CD14-positive monocyte (primary cell): Measurements from ENCODE around the gene CLIC3. TPM values are rescaled to one million over a fixed set of nuclear protein-coding genes. Genes with fewer than 3 reads are reported as not detected.
A peak's percentile ranks its signal among the peaks of the same experiment; 100 is the strongest.

Experiments
- DNase-seq, 3 donors: peaks; one replicate each; pipeline ENCODE4 v3.0.0-alpha.2; 2011 to 2022
- H2AFZ ChIP-seq: 2 replicates; pipeline ENCODE4 v1.6.0; 2012; ENCODE audit warnings: mild to moderate bottlenecking, low read depth, low read length, inconsistent platforms; ENCODE audit not compliant: insufficient read depth, poor library complexity, severe bottlenecking
- H3K27ac ChIP-seq, 2 donors: 1 replicate in 1 of 2; 2 replicates in 1 of 2; pipeline ENCODE4 v1.5.1; 2012 to 2013; ENCODE audit warnings: low read length in 2 of 2, control low read depth in 1 of 2, inconsistent platforms in 1 of 2, low read depth in 1 of 2, mild to moderate bottlenecking in 1 of 2
- H3K27me3 ChIP-seq, 2 donors: one replicate each; pipeline versions ENCODE4 v1.6.0 to v1.6.1; 2011 to 2013; ENCODE audit warnings: low read length in 2 of 2; ENCODE audit not compliant: control insufficient read depth in 2 of 2, insufficient read depth in 2 of 2
- H3K36me3 ChIP-seq, 2 donors: replicated peaks in 1 of 2; 1 replicate in 1 of 2; 2 replicates in 1 of 2; pipeline versions ENCODE4 v1.5.1 to v1.6.1; 2012 to 2013; ENCODE audit warnings: low read length in 2 of 2, control low read depth in 1 of 2, inconsistent platforms in 1 of 2, mild to moderate bottlenecking in 1 of 2; ENCODE audit not compliant: insufficient read depth in 2 of 2, control insufficient read depth in 1 of 2
- H3K4me1 ChIP-seq, 2 donors: 1 replicate in 1 of 2; 2 replicates in 1 of 2; pipeline versions ENCODE4 v1.5.1 to v1.6.1; 2012 to 2013; ENCODE audit warnings: low read length in 2 of 2, control low read depth in 1 of 2, inconsistent platforms in 1 of 2, mild to moderate bottlenecking in 1 of 2, moderate library complexity in 1 of 2; ENCODE audit not compliant: insufficient read depth in 2 of 2, control insufficient read depth in 1 of 2
- H3K4me2 ChIP-seq: replicated peaks from 2 replicates; pipeline ENCODE3; 2012; ENCODE audit warnings: low read length, moderate library complexity, mild to moderate bottlenecking; ENCODE audit not compliant: poor library complexity, severe bottlenecking; ENCODE audit errors: extremely low read depth
- H3K4me3 ChIP-seq, 3 experiments: fragments of 200-600 bp in 1 of 3; sonication (generic) in 1 of 3; replicated peaks in 1 of 3; 1 replicate in 2 of 3; 2 replicates in 1 of 3; pipeline ENCODE4 v1.5.1; 2011 to 2013; ENCODE audit warnings: low read length in 3 of 3, mild to moderate bottlenecking in 3 of 3, control low read depth in 2 of 3, low read depth in 2 of 3, inconsistent platforms in 1 of 3, moderate library complexity in 1 of 3
- H3K79me2 ChIP-seq: 2 replicates; pipeline ENCODE4 v1.6.0; 2012; ENCODE audit warnings: mild to moderate bottlenecking, control low read depth, inconsistent platforms, low read length, moderate library complexity; ENCODE audit not compliant: insufficient read depth
- H3K9ac ChIP-seq: 2 replicates; pipeline ENCODE4 v1.6.0; 2017; ENCODE audit warnings: low read length, mild to moderate bottlenecking; ENCODE audit not compliant: insufficient read depth, poor library complexity, severe bottlenecking
- H3K9me3 ChIP-seq, 2 donors: replicated peaks in 1 of 2; 1 replicate in 1 of 2; 2 replicates in 1 of 2; pipeline versions ENCODE4 v1.5.1 to v1.6.1; 2012 to 2013; ENCODE audit warnings: low read length in 2 of 2, control low read depth in 1 of 2; ENCODE audit not compliant: control insufficient read depth in 1 of 2, insufficient read depth in 1 of 2
- H4K20me1 ChIP-seq: 2 replicates; pipeline ENCODE4 v1.6.0; 2012; ENCODE audit warnings: mild to moderate bottlenecking, low read length, control low read depth, moderate library complexity; ENCODE audit not compliant: insufficient read depth
- H3K27ac Mint-ChIP-seq, 7 donors: one replicate each; pipeline ENCODE4 v1.8.0; 2020; ENCODE audit warnings: mild to moderate bottlenecking in 7 of 7, mixed read lengths in 7 of 7, moderate library complexity in 6 of 7, inconsistent platforms in 2 of 7
- H3K27me3 Mint-ChIP-seq, 3 donors: one replicate each; pipeline ENCODE4 v1.8.0; 2021 to 2022; ENCODE audit warnings: low read depth in 3 of 3, mild to moderate bottlenecking in 3 of 3, mixed read lengths in 3 of 3, moderate library complexity in 3 of 3, inconsistent platforms in 1 of 3
- H3K36me3 Mint-ChIP-seq, 2 donors: one replicate each; pipeline ENCODE4 v1.8.0; 2020; ENCODE audit warnings: mixed read lengths in 2 of 2, inconsistent platforms in 1 of 2, mild to moderate bottlenecking in 1 of 2
- H3K4me1 Mint-ChIP-seq: one replicate; pipeline ENCODE4 v1.8.0; 2020; ENCODE audit warnings: mild to moderate bottlenecking, mixed read lengths
- H3K4me3 Mint-ChIP-seq, 2 donors: one replicate each; pipeline ENCODE4 v1.8.0; 2020; ENCODE audit warnings: mild to moderate bottlenecking in 2 of 2, mixed read lengths in 2 of 2, moderate library complexity in 1 of 2
- H3K9me3 Mint-ChIP-seq, 7 donors: one replicate each; pipeline ENCODE4 v1.8.0; 2020 to 2022; ENCODE audit warnings: mixed read lengths in 7 of 7, mild to moderate bottlenecking in 6 of 7, moderate library complexity in 6 of 7, inconsistent platforms in 2 of 7
- whole genome bisulfite sequencing: methylation state at CpG from one replicate; pipeline ENCODE4 v1.1.5; 2013; ENCODE audit warnings: missing lambda C conversion rate; ENCODE audit not compliant: insufficient coverage; 5-methylcytosine and 5-hydroxymethylcytosine counted together
- intact Hi-C, 2 donors: fragments of 100-400 bp; cut with micrococcal nuclease; formaldehyde crosslinking; loops; one replicate each; pipeline versions ENCODE4 v1.15.0 to v1.15.1; 2023
- polyA plus RNA-seq, 3 donors: library from polyadenylated mRNA; depleted of rRNA in 1 of 3; unstranded in 2 of 3; stranded (reverse) in 1 of 3; fragments of 300-500 nt in 2 of 3; fragments of >200 nt in 1 of 3; fragmentation: Illumina TruSeq in 2 of 3; gene quantifications; 1 replicate in 2 of 3; 2 replicates in 1 of 3; pipeline ENCODE4 v1.2.3, GENCODE V29; 2012 to 2021
- TF ChIP-seq, protein P1 (sequence below): fragments of 200-600 bp; IDR thresholded peaks from one replicate; pipeline ENCODE4 v1.8.0; 2022; ENCODE audit warnings: antibody characterized with exemption, mild to moderate bottlenecking

Gene CLIC3
- polyA plus RNA-seq, 3 donors: 0.29 to 0.51 TPM; not detected in 1

DNA sequence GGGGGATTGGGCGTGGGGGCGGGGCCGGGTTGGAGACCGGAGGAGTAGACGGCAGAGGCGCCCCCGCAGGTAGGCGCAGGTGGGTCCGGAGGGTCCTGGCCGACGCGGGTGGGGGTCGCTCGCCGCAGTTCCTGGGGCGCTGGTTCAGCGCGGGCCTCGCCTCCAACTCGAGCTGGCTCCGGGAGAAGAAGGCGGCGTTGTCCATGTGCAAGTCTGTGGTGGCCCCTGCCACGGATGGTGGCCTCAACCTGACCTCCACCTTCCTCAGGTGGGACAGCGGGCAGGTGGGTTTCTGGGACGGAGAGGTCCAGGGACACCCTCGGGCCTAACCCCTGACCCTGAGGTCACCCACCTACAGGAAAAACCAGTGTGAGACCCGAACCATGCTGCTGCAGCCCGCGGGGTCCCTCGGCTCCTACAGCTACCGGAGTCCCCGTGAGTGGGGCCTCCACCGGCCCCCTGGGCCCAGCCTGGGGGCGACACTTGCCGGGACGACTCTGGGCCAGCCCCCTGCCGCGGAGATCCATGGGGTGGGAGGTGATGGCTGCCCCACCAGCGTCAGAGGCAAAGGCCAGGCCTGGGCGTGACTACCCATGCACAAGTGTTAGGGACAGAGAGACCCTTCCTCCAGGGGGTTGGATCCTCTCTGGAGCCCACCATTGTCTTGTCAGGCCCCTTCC is 17.4 kb downstream of the CLIC3 start:
- H3K4me2 ChIP-seq: no peak overlapping the region
- H3K36me3 Mint-ChIP-seq: peaks cover 0 to 2% of the 10 kb centered on the region in 2 donors
- H3K27me3 ChIP-seq: peaks cover 0 to 29% of the 10 kb centered on the region in 2 donors

DNA sequence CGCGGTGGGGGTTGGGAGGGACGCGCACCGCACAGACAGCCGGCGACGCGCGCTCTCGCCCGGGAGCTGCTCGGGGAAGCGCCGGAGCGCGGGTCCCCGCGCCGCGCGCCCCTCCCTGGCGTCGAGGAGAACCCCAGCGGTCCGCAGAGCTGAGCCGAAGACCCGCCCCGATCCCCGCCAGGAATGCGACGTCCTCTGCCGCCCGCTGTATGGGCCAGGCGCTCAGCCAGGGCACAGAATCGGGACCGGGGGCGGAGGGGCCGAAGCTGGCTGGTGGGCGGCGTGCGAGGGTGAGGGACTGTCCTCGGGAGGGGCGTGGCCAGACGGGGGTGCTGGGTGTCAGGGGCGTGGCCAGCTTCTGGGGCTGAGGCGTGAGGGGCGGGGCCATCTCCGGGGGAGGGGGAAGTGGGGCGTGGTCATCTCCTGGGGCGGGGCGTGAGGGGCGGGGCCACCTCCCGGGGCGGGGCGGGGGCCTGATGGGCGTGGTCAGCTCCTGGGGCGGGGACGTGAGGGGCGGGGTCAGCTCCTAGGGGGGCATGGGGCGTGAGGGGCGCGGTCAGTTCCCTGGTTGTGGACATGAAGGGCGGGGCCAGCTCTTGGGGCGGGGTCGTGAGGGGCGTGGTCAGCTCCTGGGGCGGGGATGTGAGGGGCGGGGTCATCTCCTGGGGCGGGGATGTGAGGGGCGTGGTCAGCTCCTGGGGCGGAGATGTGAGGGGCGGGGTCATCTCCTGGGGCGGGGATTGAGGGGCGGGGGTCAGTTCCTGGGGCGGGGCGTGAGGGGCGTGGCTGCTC is 18.1 kb downstream of the CLIC3 start:
- Histone ChIP-seq H3K27me3 (peaks cover 0 to 22% of the 10 kb centered on the region in 2 donors), H3K4me3 (peak overlapping the region in 1 of 3 experiments; percentile 67), H3K9ac (no peak overlapping the region), H3K27ac (no peak overlapping the region), H3K9me3 (no peaks in the 10 kb centered on the region), H3K36me3 (no peaks in the 10 kb centered on the region), H3K79me2 (no peaks in the 10 kb centered on the region), H2AFZ (peak overlapping the region; percentile 61), H3K4me1 (peaks cover 22 to 35% of the 10 kb centered on the region in 2 donors), H4K20me1 (no peaks in the 10 kb centered on the region), H3K4me2 (peak overlapping the region; percentile 78)
- DNase-seq: peak; percentile 15 to 58 (median 36)
- Mint-ChIP-seq H3K4me1 (peaks cover 19% of the 10 kb centered on the region), H3K36me3 (no peaks in the 10 kb centered on the region), H3K27me3 (peaks cover 20 to 59% (median 28%) of the 10 kb centered on the region in 3 donors), H3K27ac (no peak overlapping the region), H3K9me3 (peaks cover 0 to 2% (median 0%) of the 10 kb centered on the region in 7 donors), H3K4me3 (peak overlapping the region in 1 of 2 donors; percentile 70)
- TF ChIP-seq, protein P1, sequence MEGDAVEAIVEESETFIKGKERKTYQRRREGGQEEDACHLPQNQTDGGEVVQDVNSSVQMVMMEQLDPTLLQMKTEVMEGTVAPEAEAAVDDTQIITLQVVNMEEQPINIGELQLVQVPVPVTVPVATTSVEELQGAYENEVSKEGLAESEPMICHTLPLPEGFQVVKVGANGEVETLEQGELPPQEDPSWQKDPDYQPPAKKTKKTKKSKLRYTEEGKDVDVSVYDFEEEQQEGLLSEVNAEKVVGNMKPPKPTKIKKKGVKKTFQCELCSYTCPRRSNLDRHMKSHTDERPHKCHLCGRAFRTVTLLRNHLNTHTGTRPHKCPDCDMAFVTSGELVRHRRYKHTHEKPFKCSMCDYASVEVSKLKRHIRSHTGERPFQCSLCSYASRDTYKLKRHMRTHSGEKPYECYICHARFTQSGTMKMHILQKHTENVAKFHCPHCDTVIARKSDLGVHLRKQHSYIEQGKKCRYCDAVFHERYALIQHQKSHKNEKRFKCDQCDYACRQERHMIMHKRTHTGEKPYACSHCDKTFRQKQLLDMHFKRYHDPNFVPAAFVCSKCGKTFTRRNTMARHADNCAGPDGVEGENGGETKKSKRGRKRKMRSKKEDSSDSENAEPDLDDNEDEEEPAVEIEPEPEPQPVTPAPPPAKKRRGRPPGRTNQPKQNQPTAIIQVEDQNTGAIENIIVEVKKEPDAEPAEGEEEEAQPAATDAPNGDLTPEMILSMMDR: no peak
- WGBS: 2% methylated on average over 50 of the region's 78 CpGs
- intact Hi-C loops: no loop called here

More for the DNA sequence above, 17.4 kb downstream of the CLIC3 start:
- no peak overlapping the region for H3K4me3 Mint-ChIP-seq
- intact Hi-C loops: no loop called here
- no peak overlapping the region for H3K4me3 ChIP-seq
- peaks cover 26 to 63% (median 35%) of the 10 kb centered on the region in 3 donors for H3K27me3 Mint-ChIP-seq
- no peak overlapping the region for H3K9ac ChIP-seq
- H4K20me1 ChIP-seq: no peaks in the 10 kb centered on the region
- TF ChIP-seq, protein P1: no peak
- peaks cover 22 to 34% of the 10 kb centered on the region in 2 donors for H3K4me1 ChIP-seq
- H2AFZ ChIP-seq: no peak overlapping the region
- peaks cover 0 to 4% (median 0%) of the 10 kb centered on the region in 7 donors for H3K9me3 Mint-ChIP-seq
- H3K36me3 ChIP-seq: no peaks in the 10 kb centered on the region
- no peaks in the 10 kb centered on the region for H3K9me3 ChIP-seq
- no peak overlapping the region for H3K27ac ChIP-seq
- H3K4me1 Mint-ChIP-seq: peaks cover 19% of the 10 kb centered on the region
- H3K27ac Mint-ChIP-seq: no peak overlapping the region
- 49% methylated on average over 38 of the region's 41 CpGs for WGBS
- no peaks in the 10 kb centered on the region for H3K79me2 ChIP-seq
- DNase-seq: no peak
